Suprapubic skin (tissue), 3 donors: ENCODE measurements around the gene GLB1L2.

Experiments
- CTCF ChIP-seq, 2 donors: fragments of 200-600 bp in 1 of 2; fragments of 450-650 bp in 1 of 2; sonication (generic) in 1 of 2; IDR thresholded peaks; one replicate each; pipeline ENCODE4 v1.5.1; 2016 to 2019; ENCODE audit warnings: antibody characterized with exemption in 2 of 2, mild to moderate bottlenecking in 1 of 2, moderate library complexity in 1 of 2
- POLR2A ChIP-seq, 2 donors: fragments of 450-650 bp; IDR thresholded peaks; one replicate each; pipeline ENCODE4 v1.6.1; 2017; ENCODE audit warnings: antibody characterized with exemption in 2 of 2, mild to moderate bottlenecking in 2 of 2, moderate library complexity in 2 of 2

- no peak for TF ChIP-seq POLR2A (IDR thresholded peaks at IDR 0.05)
- TF ChIP-seq CTCF (IDR thresholded peaks at IDR 0.05): no peak
These were observed 49.4 kb upstream of the GLB1L2 start for GRCh38 chr11:134282121-134283045.
